Bronchial epithelial cell (primary cell): ENCODE data around the gene RNF19B. TPM values are rescaled to one million over a fixed set of nuclear protein-coding genes. Genes with fewer than 3 reads are reported as not detected.

Experiments
- DNase-seq: peaks from one replicate; pipeline ENCODE4 v3.0.0-alpha.2; 2010; ENCODE audit warnings: low read depth
- FAIRE-seq: peaks from 2 replicates; lab custom pipeline; 2011; peaks lifted over from hg19 to GRCh38; lab: Jason Lieb, UNC
- H3K27me3 ChIP-seq: 2 replicates; pipeline ENCODE4 v1.5.1; 2011; ENCODE audit warnings: low read length; ENCODE audit not compliant: control insufficient read depth, insufficient read depth
- H3K36me3 ChIP-seq: 2 replicates; pipeline ENCODE4 v1.5.1; 2011; ENCODE audit warnings: low read length; ENCODE audit not compliant: control insufficient read depth, insufficient read depth
- H3K4me3 ChIP-seq: 2 replicates; pipeline ENCODE4 v1.5.1; 2011; ENCODE audit warnings: mild to moderate bottlenecking, low read depth, low read length, control low read depth
- CTCF ChIP-seq: IDR thresholded peaks from 2 replicates; pipeline ENCODE4 v1.5.1; 2011; ENCODE audit warnings: mild to moderate bottlenecking, moderate library complexity, low read length, control low read depth, inconsistent platforms; ENCODE audit not compliant: insufficient read depth, severe bottlenecking
- total RNA-seq: library from RNA; depleted of rRNA; stranded (reverse); fragments of >200 nt; gene quantifications from 2 replicates; pipeline ENCODE4 v1.2.1, GENCODE V29; 2014

The RNF19B gene
- total RNA-seq, 1 donor from 2014 or later, result 32.6 TPM

GRCh38 chr1:32949519-32949918 lies 15.1 kb downstream of the RNF19B start:
- no peak for TF ChIP-seq CTCF
- FAIRE-seq (no peak), DNase-seq (no peak)
- H3K4me3 ChIP-seq, result no peak overlapping the region
- H3K36me3 ChIP-seq, result peaks cover 19% of the 10 kb centered on the region
- no peaks in the 10 kb centered on the region for H3K27me3 ChIP-seq

GRCh38 chr1:32948905-32949304 lies 15.7 kb downstream of the RNF19B start:
- no peak for DNase-seq
- Histone ChIP-seq H3K4me3 (no peak overlapping the region), H3K36me3 (peaks cover 22% of the 10 kb centered on the region), H3K27me3 (no peaks in the 10 kb centered on the region)
- FAIRE-seq, result no peak
- TF ChIP-seq CTCF, result no peak

- no peak for FAIRE-seq
- peaks cover 22% of the 10 kb centered on the region for H3K36me3 ChIP-seq
Observed at GRCh38 chr1:32948390-32948722, 16.3 kb downstream of the RNF19B start.

GRCh38 chr1:32947669-32948389 lies 16.8 kb downstream of the RNF19B start:
- H3K36me3 ChIP-seq, result peaks cover 22% of the 10 kb centered on the region
- H3K4me3 ChIP-seq, result no peak overlapping the region
- no peak for DNase-seq
- H3K27me3 ChIP-seq, result no peaks in the 10 kb centered on the region
- no peak for FAIRE-seq
- TF ChIP-seq CTCF, result no peak

More at GRCh38 chr1:32948390-32948722, 16.3 kb downstream of the RNF19B start:
- no peak for DNase-seq
- TF ChIP-seq CTCF, result no peak
- no peak overlapping the region for H3K4me3 ChIP-seq
- no peaks in the 10 kb centered on the region for H3K27me3 ChIP-seq

GRCh38 chr1:32946413-32946812 lies 18.2 kb downstream of the RNF19B start:
- H3K36me3 ChIP-seq, result peaks cover 23% of the 10 kb centered on the region
- H3K4me3 ChIP-seq, result no peak overlapping the region

More at GRCh38 chr1:32946413-32946812, 18.2 kb downstream of the RNF19B start:
- TF ChIP-seq CTCF, result no peak
- DNase-seq (no peak), FAIRE-seq (no peak)
- H3K27me3 ChIP-seq, result no peaks in the 10 kb centered on the region
